Effector memory CD4-positive, alpha-beta T cell (primary cell): ENCODE results near the gene GNA14.

ENCODE experiments used
- DNase-seq, 3 donors: peaks; one replicate each; pipeline ENCODE4 v3.0.0-alpha.2; 2020
- H3K27ac ChIP-seq: 2 replicates; pipeline ENCODE4 v1.7.0; 2013; ENCODE audit warnings: mild to moderate bottlenecking, low read length, moderate library complexity; ENCODE audit not compliant: insufficient read depth, poor library complexity, severe bottlenecking
- H3K27me3 ChIP-seq: replicated peaks from 2 replicates; pipeline ENCODE4 v1.7.0; 2013; ENCODE audit warnings: mild to moderate bottlenecking, low read length; ENCODE audit not compliant: insufficient read depth, control insufficient read depth, poor library complexity, severe bottlenecking
- H3K36me3 ChIP-seq: 2 replicates; pipeline ENCODE4 v1.7.0; 2013; ENCODE audit warnings: mild to moderate bottlenecking, low read length, moderate library complexity; ENCODE audit not compliant: control insufficient read depth, insufficient read depth
- H3K4me1 ChIP-seq: 2 replicates; pipeline ENCODE4 v1.7.0; 2013; ENCODE audit warnings: low read length, mild to moderate bottlenecking; ENCODE audit not compliant: control insufficient read depth, insufficient read depth, poor library complexity, severe bottlenecking
- H3K4me3 ChIP-seq: 2 replicates; pipeline ENCODE4 v1.7.0; 2013; ENCODE audit warnings: low read length, low read depth, mild to moderate bottlenecking; ENCODE audit not compliant: insufficient read depth, poor library complexity, severe bottlenecking
- H3K9me3 ChIP-seq: 2 replicates; pipeline ENCODE4 v1.7.0; 2013; ENCODE audit warnings: mild to moderate bottlenecking, low read length, moderate library complexity; ENCODE audit not compliant: control insufficient read depth

The GNA14 gene

GRCh38 chr9:77582525-77582924, 65.6 kb downstream of the GNA14 start:
- H3K9me3 ChIP-seq: no peaks in the 10 kb centered on the region
- no peaks in the 10 kb centered on the region for H3K36me3 ChIP-seq
- DNase-seq: no peak
- no peaks in the 10 kb centered on the region for H3K27me3 ChIP-seq
- H3K4me3 ChIP-seq: no peak overlapping the region
- H3K4me1 ChIP-seq: no peaks in the 10 kb centered on the region
- H3K27ac ChIP-seq: no peak overlapping the region

- Histone ChIP-seq H3K27me3 (peaks cover 3% of the 10 kb centered on the region), H3K4me1 (no peaks in the 10 kb centered on the region), H3K36me3 (no peaks in the 10 kb centered on the region), H3K4me3 (no peak overlapping the region), H3K27ac (no peak overlapping the region), H3K9me3 (no peaks in the 10 kb centered on the region)
- no peak for DNase-seq
Observed at GRCh38 chr9:77575785-77576184, 72.3 kb downstream of the GNA14 start.

GRCh38 chr9:77569335-77569734, 78.8 kb downstream of the GNA14 start:
- H3K4me3 ChIP-seq: no peak overlapping the region
- H3K4me1 ChIP-seq: no peaks in the 10 kb centered on the region
- no peak for DNase-seq
- no peak overlapping the region for H3K27ac ChIP-seq
- H3K9me3 ChIP-seq: no peaks in the 10 kb centered on the region
- no peaks in the 10 kb centered on the region for H3K36me3 ChIP-seq
- peaks cover 3% of the 10 kb centered on the region for H3K27me3 ChIP-seq

GRCh38 chr9:77563174-77563573, 84.9 kb downstream of the GNA14 start:
- no peak overlapping the region for H3K4me3 ChIP-seq
- DNase-seq: no peak

GRCh38 chr9:77562019-77562748, 85.9 kb downstream of the GNA14 start:
- no peaks in the 10 kb centered on the region for H3K4me1 ChIP-seq
- H3K27me3 ChIP-seq: no peaks in the 10 kb centered on the region
- no peak for DNase-seq
- no peak overlapping the region for H3K4me3 ChIP-seq
- no peak overlapping the region for H3K27ac ChIP-seq
- no peaks in the 10 kb centered on the region for H3K36me3 ChIP-seq
- H3K9me3 ChIP-seq: no peaks in the 10 kb centered on the region

More at GRCh38 chr9:77563174-77563573, 84.9 kb downstream of the GNA14 start:
- Histone ChIP-seq H3K27me3 (no peaks in the 10 kb centered on the region), H3K9me3 (no peaks in the 10 kb centered on the region), H3K4me1 (no peaks in the 10 kb centered on the region), H3K36me3 (no peaks in the 10 kb centered on the region), H3K27ac (no peak overlapping the region)

GRCh38 chr9:77561331-77562018, 86.6 kb downstream of the GNA14 start:
- Histone ChIP-seq H3K36me3 (no peaks in the 10 kb centered on the region), H3K27ac (no peak overlapping the region), H3K4me3 (no peak overlapping the region), H3K4me1 (no peaks in the 10 kb centered on the region), H3K27me3 (no peaks in the 10 kb centered on the region), H3K9me3 (no peaks in the 10 kb centered on the region)
- DNase-seq: no peak

- Histone ChIP-seq H3K4me1 (no peaks in the 10 kb centered on the region), H3K36me3 (no peaks in the 10 kb centered on the region), H3K27ac (no peak overlapping the region), H3K9me3 (no peaks in the 10 kb centered on the region), H3K27me3 (no peaks in the 10 kb centered on the region), H3K4me3 (no peak overlapping the region)
- DNase-seq: no peak
Observed at GRCh38 chr9:77556396-77556795, 91.7 kb downstream of the GNA14 start.

- no peaks in the 10 kb centered on the region for H3K4me1 ChIP-seq
- H3K36me3 ChIP-seq: no peaks in the 10 kb centered on the region
- no peak for DNase-seq
- H3K9me3 ChIP-seq: no peaks in the 10 kb centered on the region
- H3K27ac ChIP-seq: no peak overlapping the region
- H3K4me3 ChIP-seq: no peak overlapping the region
- H3K27me3 ChIP-seq: no peaks in the 10 kb centered on the region
Observed at GRCh38 chr9:77554586-77555105, 93.5 kb downstream of the GNA14 start.

GRCh38 chr9:77547106-77547730, 100.9 kb downstream of the GNA14 start:
- H3K4me1 ChIP-seq: no peaks in the 10 kb centered on the region
- H3K36me3 ChIP-seq: no peaks in the 10 kb centered on the region
- H3K4me3 ChIP-seq: no peak overlapping the region
- no peaks in the 10 kb centered on the region for H3K27me3 ChIP-seq
- DNase-seq: no peak
- H3K9me3 ChIP-seq: no peaks in the 10 kb centered on the region
- H3K27ac ChIP-seq: no peak overlapping the region
